Measurements from ENCODE around the gene PACSIN2.

DNA sequence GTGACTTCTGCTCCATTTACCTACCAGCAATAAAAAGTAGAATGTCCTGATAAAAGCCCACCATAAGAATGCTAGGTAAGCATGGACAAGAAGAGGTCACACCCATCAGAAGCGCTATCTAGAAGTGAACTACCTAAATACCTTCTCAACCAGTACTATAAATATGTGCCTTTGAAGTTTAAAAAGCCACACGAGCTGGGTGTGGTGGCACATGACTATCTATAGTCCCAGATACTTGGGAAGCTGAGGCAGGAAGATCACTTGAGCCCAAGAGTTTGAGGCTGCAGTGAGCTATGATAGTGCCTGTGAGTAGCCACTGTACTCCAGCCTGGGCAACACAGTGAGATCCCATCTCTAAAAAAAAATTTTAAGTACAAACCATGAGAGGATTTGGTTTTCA is 66.7 kb downstream of the PACSIN2 start:
- no peak for TF ChIP-seq GATA2 (IDR thresholded peaks at IDR 0.05; ENCODE audit: low read depth, low read length)
- TF ChIP-seq GATA3 (IDR thresholded peaks at IDR 0.05; ENCODE audit: low read depth, low read length), result no peak
